Measurements from ENCODE around the gene KLHL29.

DNA sequence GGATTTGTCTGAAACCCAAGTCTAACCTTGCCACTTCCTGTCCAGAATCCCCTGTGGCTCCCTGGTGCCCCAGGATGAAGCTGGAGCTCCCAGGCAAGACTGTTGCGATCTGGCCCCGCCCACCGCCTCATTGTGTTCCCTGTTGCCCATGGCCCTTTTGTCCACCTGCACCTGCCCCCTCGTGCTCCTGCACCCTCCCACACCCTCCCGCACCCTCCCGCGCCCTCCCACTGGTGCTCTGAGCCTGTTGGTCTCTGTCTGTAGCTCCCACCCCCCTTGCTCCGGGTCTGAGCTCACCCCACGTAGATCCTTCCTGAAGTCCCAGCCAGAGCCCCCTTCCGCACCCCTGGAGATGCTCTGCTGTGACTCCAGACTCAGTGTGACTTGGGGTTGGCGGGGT is 297.5 kb downstream of the KLHL29 start:
- TF ChIP-seq NFXL1 (IDR thresholded peaks at IDR 0.05; ENCODE audit: borderline replicate concordance) (no peak), CHD2 (IDR thresholded peaks at IDR 0.05; ENCODE audit: borderline replicate concordance, low read depth, low read length) (no peak), CTCF (IDR thresholded peaks at IDR 0.05 in 2 of 3, conservative IDR thresholded peaks at IDR 0.05 in 1 of 3; ENCODE audit: control insufficient read depth in 2 of 3, extremely low read depth in 1 of 3, insufficient read depth in 1 of 3, low read depth in 3 of 3, low read length in 3 of 3) (no peak), ZSCAN29 (IDR thresholded peaks at IDR 0.05) (no peak), ELK1 (IDR thresholded peaks at IDR 0.05; ENCODE audit: low read depth, low read length) (no peak), JUND (IDR thresholded peaks at IDR 0.05; ENCODE audit: low read depth, low read length) (no peak), EZH2 (IDR thresholded peaks at IDR 0.05; ENCODE audit: borderline replicate concordance, control insufficient read depth, low read depth, low read length) (no peak), ZNF207 (IDR thresholded peaks at IDR 0.05; ENCODE audit: borderline replicate concordance) (no peak), POLR2A (IDR thresholded peaks at IDR 0.05; ENCODE audit: low read depth, low read length) (peak; percentile 18; the same call in 1 of the 2 replicates)
- TF ChIP-seq, protein P1, sequence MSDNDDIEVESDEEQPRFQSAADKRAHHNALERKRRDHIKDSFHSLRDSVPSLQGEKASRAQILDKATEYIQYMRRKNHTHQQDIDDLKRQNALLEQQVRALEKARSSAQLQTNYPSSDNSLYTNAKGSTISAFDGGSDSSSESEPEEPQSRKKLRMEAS (IDR thresholded peaks at IDR 0.05; ENCODE audit: low read depth, low read length): no peak
- TF ChIP-seq, protein P2, sequence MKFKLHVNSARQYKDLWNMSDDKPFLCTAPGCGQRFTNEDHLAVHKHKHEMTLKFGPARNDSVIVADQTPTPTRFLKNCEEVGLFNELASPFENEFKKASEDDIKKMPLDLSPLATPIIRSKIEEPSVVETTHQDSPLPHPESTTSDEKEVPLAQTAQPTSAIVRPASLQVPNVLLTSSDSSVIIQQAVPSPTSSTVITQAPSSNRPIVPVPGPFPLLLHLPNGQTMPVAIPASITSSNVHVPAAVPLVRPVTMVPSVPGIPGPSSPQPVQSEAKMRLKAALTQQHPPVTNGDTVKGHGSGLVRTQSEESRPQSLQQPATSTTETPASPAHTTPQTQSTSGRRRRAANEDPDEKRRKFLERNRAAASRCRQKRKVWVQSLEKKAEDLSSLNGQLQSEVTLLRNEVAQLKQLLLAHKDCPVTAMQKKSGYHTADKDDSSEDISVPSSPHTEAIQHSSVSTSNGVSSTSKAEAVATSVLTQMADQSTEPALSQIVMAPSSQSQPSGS (IDR thresholded peaks at IDR 0.05; ENCODE audit: low read length): no peak
- TF ChIP-seq, protein P3, sequence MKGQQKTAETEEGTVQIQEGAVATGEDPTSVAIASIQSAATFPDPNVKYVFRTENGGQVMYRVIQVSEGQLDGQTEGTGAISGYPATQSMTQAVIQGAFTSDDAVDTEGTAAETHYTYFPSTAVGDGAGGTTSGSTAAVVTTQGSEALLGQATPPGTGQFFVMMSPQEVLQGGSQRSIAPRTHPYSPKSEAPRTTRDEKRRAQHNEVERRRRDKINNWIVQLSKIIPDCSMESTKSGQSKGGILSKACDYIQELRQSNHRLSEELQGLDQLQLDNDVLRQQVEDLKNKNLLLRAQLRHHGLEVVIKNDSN (IDR thresholded peaks at IDR 0.05; ENCODE audit: borderline replicate concordance, extremely low read length, insufficient read depth, low read depth, low read length): no peak
- TF ChIP-seq, protein P4, sequence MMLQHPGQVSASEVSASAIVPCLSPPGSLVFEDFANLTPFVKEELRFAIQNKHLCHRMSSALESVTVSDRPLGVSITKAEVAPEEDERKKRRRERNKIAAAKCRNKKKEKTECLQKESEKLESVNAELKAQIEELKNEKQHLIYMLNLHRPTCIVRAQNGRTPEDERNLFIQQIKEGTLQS (IDR thresholded peaks at IDR 0.05; ENCODE audit: borderline replicate concordance, extremely low read depth, low read depth, low read length): no peak
- TF ChIP-seq, protein P5, sequence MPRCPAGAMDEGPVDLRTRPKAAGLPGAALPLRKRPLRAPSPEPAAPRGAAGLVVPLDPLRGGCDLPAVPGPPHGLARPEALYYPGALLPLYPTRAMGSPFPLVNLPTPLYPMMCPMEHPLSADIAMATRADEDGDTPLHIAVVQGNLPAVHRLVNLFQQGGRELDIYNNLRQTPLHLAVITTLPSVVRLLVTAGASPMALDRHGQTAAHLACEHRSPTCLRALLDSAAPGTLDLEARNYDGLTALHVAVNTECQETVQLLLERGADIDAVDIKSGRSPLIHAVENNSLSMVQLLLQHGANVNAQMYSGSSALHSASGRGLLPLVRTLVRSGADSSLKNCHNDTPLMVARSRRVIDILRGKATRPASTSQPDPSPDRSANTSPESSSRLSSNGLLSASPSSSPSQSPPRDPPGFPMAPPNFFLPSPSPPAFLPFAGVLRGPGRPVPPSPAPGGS (IDR thresholded peaks at IDR 0.05; ENCODE audit: borderline replicate concordance, insufficient read depth, low read depth, low read length, poor library complexity, severe bottlenecking): no peak
